22Rv1 (cell line): ENCODE results near the gene ITIH2.

Experiments
- CTCF ChIP-seq: fragments of 450-650 bp; IDR thresholded peaks from 2 replicates; pipeline ENCODE4 v1.5.1; 2017; ENCODE audit warnings: mild to moderate bottlenecking
- ZFX ChIP-seq: fragments of 450-650 bp; IDR thresholded peaks from 2 replicates; pipeline ENCODE4 v1.6.1; 2017; ENCODE audit warnings: antibody characterized with exemption, borderline replicate concordance

GRCh38 chr10:7703140-7703539, at the start of gene ITIH2:
- TF ChIP-seq CTCF = no peak
- no peak for TF ChIP-seq ZFX
